IMR-90 (cell line): ENCODE results near the gene IL19. TPM values are rescaled to one million over a fixed set of nuclear protein-coding genes. Genes with fewer than 3 reads are reported as not detected.

Experiments
- ATAC-seq: fragments of 200-7000 bp; cut with Tn5 transposase; 2 replicates; pipeline ENCODE4 v1.9.1; 2020; ENCODE audit warnings: low read depth, mild to moderate bottlenecking, moderate library complexity
- BruUV-seq: library from RNA; stranded (reverse); fragments of 400-500 nt; replicated peaks from 2 replicates; lab custom pipeline; 2021; lab: Mats Ljungman, UMichigan
- CTCF ChIA-PET: fragments of 300-600 bp; formaldehyde crosslinking; extraction: SDS; loops from one replicate; lab custom pipeline; 2021; ENCODE audit warnings: antibody characterized with exemption; lab: Yijun Ruan, JAX
- POLR2A ChIA-PET: fragments of 300-600 bp; sonication (Branson Sonifier 250); formaldehyde crosslinking; loops from one replicate; lab custom pipeline; 2022; ENCODE audit warnings: antibody characterized with exemption; ENCODE audit not compliant: unreplicated experiment; lab: Charles Lee
- DNase-seq: peaks from one replicate; pipeline ENCODE4 v3.0.0; 2013
- H2AFZ ChIP-seq: replicated peaks from 2 replicates; pipeline ENCODE3; 2013; ENCODE audit warnings: low read length, mild to moderate bottlenecking; ENCODE audit not compliant: poor library complexity
- H2AK5ac ChIP-seq: 2 replicates; pipeline ENCODE4 v1.6.1; 2013; ENCODE audit warnings: low read depth, low read length, inconsistent platforms
- H2AK9ac ChIP-seq: replicated peaks from 2 replicates; pipeline ENCODE3; 2013; ENCODE audit warnings: mild to moderate bottlenecking, low read depth, low read length, moderate library complexity; ENCODE audit not compliant: poor library complexity
- H2BK120ac ChIP-seq: 2 replicates; pipeline ENCODE4 v1.6.1; 2013; ENCODE audit warnings: low read depth, low read length, inconsistent platforms
- H2BK15ac ChIP-seq: 3 replicates; pipeline ENCODE4 v1.6.1; 2013; ENCODE audit warnings: low read depth, low read length, inconsistent platforms
- H2BK20ac ChIP-seq: 2 replicates; pipeline ENCODE4 v1.6.1; 2013; ENCODE audit warnings: low read depth, mild to moderate bottlenecking, inconsistent platforms, low read length, moderate library complexity
- H2BK5ac ChIP-seq: 2 replicates; pipeline ENCODE4 v1.6.1; 2013; ENCODE audit warnings: mild to moderate bottlenecking, low read depth, low read length, inconsistent platforms; ENCODE audit not compliant: poor library complexity, severe bottlenecking
- H3K14ac ChIP-seq: replicated peaks from 2 replicates; pipeline ENCODE4 v1.6.1; 2013; ENCODE audit warnings: low read depth, low read length, inconsistent platforms
- H3K18ac ChIP-seq: 2 replicates; pipeline ENCODE4 v1.6.1; 2013; ENCODE audit warnings: low read depth, low read length, control low read depth
- H3K23ac ChIP-seq: 2 replicates; pipeline ENCODE4 v1.6.1; 2013; ENCODE audit warnings: low read depth, low read length, inconsistent platforms
- H3K27ac ChIP-seq: 2 replicates; pipeline ENCODE4 v1.5.1; 2013; ENCODE audit warnings: mild to moderate bottlenecking, control low read depth, low read length; ENCODE audit not compliant: insufficient read depth
- H3K27me3 ChIP-seq: 2 replicates; pipeline ENCODE4 v1.6.1; 2013; ENCODE audit warnings: low read length; ENCODE audit not compliant: control insufficient read depth, insufficient read depth
- H3K36me3 ChIP-seq: 2 replicates; pipeline ENCODE4 v1.6.1; 2013; ENCODE audit warnings: low read length, mixed read lengths; ENCODE audit not compliant: control insufficient read depth, insufficient read depth
- H3K4ac ChIP-seq: 2 replicates; pipeline ENCODE4 v1.6.1; 2013; ENCODE audit warnings: low read depth, low read length, inconsistent platforms
- H3K4me1 ChIP-seq: 2 replicates; pipeline ENCODE4 v1.6.1; 2013; ENCODE audit warnings: low read length, mixed read lengths; ENCODE audit not compliant: control insufficient read depth, insufficient read depth
- H3K4me2 ChIP-seq: 2 replicates; pipeline ENCODE4 v1.6.1; 2013; ENCODE audit warnings: low read depth, mild to moderate bottlenecking, control low read depth, low read length, moderate library complexity
- H3K4me3 ChIP-seq: 2 replicates; pipeline ENCODE4 v1.5.1; 2013; ENCODE audit warnings: low read depth, mild to moderate bottlenecking, control low read depth, low read length, moderate library complexity; ENCODE audit not compliant: insufficient read depth
- H3K56ac ChIP-seq: 2 replicates; pipeline ENCODE4 v1.6.1; 2013; ENCODE audit warnings: low read length, inconsistent platforms; ENCODE audit not compliant: insufficient read depth; ENCODE audit errors: extremely low read depth
- H3K79me1 ChIP-seq, 2 experiments: 2 replicates each; pipeline ENCODE4 v1.6.1; 2013; ENCODE audit warnings: low read length in 2 of 2, inconsistent platforms in 1 of 2, low read depth in 1 of 2
- H3K9ac ChIP-seq: 2 replicates; pipeline ENCODE4 v1.6.1; 2013; ENCODE audit warnings: low read depth, low read length, control low read depth
- H3K9me1 ChIP-seq: 2 replicates; pipeline ENCODE4 v1.6.1; 2013; ENCODE audit warnings: low read length, inconsistent platforms; ENCODE audit not compliant: insufficient read depth
- H3K9me3 ChIP-seq: 2 replicates; pipeline ENCODE4 v1.6.1; 2013; ENCODE audit warnings: low read length; ENCODE audit not compliant: control insufficient read depth, insufficient read depth
- H4K20me1 ChIP-seq: 2 replicates; pipeline ENCODE4 v1.6.1; 2013; ENCODE audit warnings: low read length, inconsistent platforms; ENCODE audit not compliant: insufficient read depth
- H4K5ac ChIP-seq: 2 replicates; pipeline ENCODE4 v1.6.1; 2013; ENCODE audit warnings: mild to moderate bottlenecking, low read depth, low read length, control low read depth
- H4K8ac ChIP-seq, 2 experiments: 2 replicates each; pipeline ENCODE4 v1.6.1; 2013; ENCODE audit warnings: low read depth in 2 of 2, low read length in 2 of 2, control low read depth in 1 of 2, inconsistent platforms in 1 of 2
- H4K91ac ChIP-seq: 2 replicates; pipeline ENCODE4 v1.6.1; 2013; ENCODE audit warnings: low read depth, low read length, inconsistent platforms; ENCODE audit not compliant: insufficient read depth
- CHD1 ChIP-seq: IDR thresholded peaks from 2 replicates; pipeline ENCODE4 v1.6.1; 2012; ENCODE audit warnings: low read depth, low read length, improper control_type of control experiment
- CTCF ChIP-seq: conservative IDR thresholded peaks from 2 replicates; pipeline ENCODE4 v1.5.1; 2012; ENCODE audit warnings: mild to moderate bottlenecking, low read depth, low read length, improper control_type of control experiment
- RAD21 ChIP-seq: IDR thresholded peaks from 2 replicates; pipeline ENCODE4 v1.6.1; 2012; ENCODE audit warnings: low read length, improper control_type of control experiment
- RFX5 ChIP-seq: IDR thresholded peaks from 2 replicates; pipeline ENCODE4 v1.8.0; 2012; ENCODE audit warnings: low read depth, mild to moderate bottlenecking, low read length, moderate library complexity
- USF2 ChIP-seq: fragments of 150-350 bp; IDR thresholded peaks from 2 replicates; pipeline ENCODE4 v1.6.1; 2017; ENCODE audit warnings: mild to moderate bottlenecking, antibody characterized with exemption, low read length, low read depth
- WGBS, 2 experiments: methylation state at CpG; one replicate each; pipeline versions ENCODE4 v1.1.5 to v1.1.7; 2013; ENCODE audit warnings: missing lambda C conversion rate in 2 of 2; ENCODE audit not compliant: insufficient read length in 1 of 2; ENCODE audit errors: extremely low coverage in 2 of 2; 5-methylcytosine and 5-hydroxymethylcytosine counted together
- dilution Hi-C: fragments of 300-500 bp; cut with HindIII; formaldehyde crosslinking; loops from one replicate; pipeline ENCODE4 v1.14.3; 2018; ENCODE audit warnings: low sequenced_read_pairs; ENCODE audit not compliant: unreplicated experiment
- in situ Hi-C: fragments of 300-500 bp; cut with MboI; formaldehyde crosslinking; loops from 3 replicates; pipeline ENCODE4 v1.14.3; 2019; ENCODE audit warnings: low sequenced_read_pairs, inconsistent platforms, mixed read lengths
- intact Hi-C: fragments of 100-400 bp; cut with micrococcal nuclease; formaldehyde crosslinking; loops from 2 replicates; pipeline ENCODE4 v1.10.0; 2022
- polyA plus RNA-seq, 3 experiments: library from polyadenylated mRNA; depleted of rRNA; stranded (reverse); fragments of >200 nt; gene quantifications; 2 replicates each; pipeline ENCODE4 v1.2.3, GENCODE V29; 2012; ENCODE audit warnings: low replicate concordance in 1 of 3
- total RNA-seq: library from RNA; depleted of rRNA; stranded (reverse); fragments of >200 nt; gene quantifications from 2 replicates; pipeline ENCODE4 v1.2.3, GENCODE V29; 2012

Gene IL19
- total and polyA plus RNA-seq, 2 of the 4 experiments (the other 2 are of a cell fraction): not detected

GRCh38 chr1:206841609-206842323 lies 71.2 kb downstream of the IL19 start:
- CTCF ChIA-PET: no interaction called here
- Histone ChIP-seq H3K27ac (no peak overlapping the region), H2BK20ac (no peak overlapping the region), H4K8ac (no peak overlapping the region), H3K4me2 (no peak overlapping the region), H3K14ac (no peak overlapping the region), H2AFZ (peak overlapping the region; percentile 23), H4K5ac (no peak overlapping the region), H3K36me3 (no peaks in the 10 kb centered on the region), H3K9me1 (peaks cover 11% of the 10 kb centered on the region), H2BK15ac (0 out of 3 replicates have a peak overlapping the region, but pooled peaks have one; percentile 80), H3K4ac (peak overlapping the region; percentile 21; the same call in 1 of the 2 replicates), H4K91ac (no peak overlapping the region), H3K18ac (no peak overlapping the region), H3K23ac (no peak overlapping the region), H3K79me1 (no peaks in the 10 kb centered on the region), H3K9ac (no peak overlapping the region), H3K4me1 (peaks cover 10% of the 10 kb centered on the region), H3K27me3 (peaks cover 2% of the 10 kb centered on the region; the same call in 1 of the 2 replicates), H2AK9ac (no peak overlapping the region), H2BK120ac (no peak overlapping the region), H2BK5ac (no peak overlapping the region), H3K9me3 (no peaks in the 10 kb centered on the region), H3K56ac (no peak overlapping the region), H4K20me1 (no peaks in the 10 kb centered on the region), H3K4me3 (no peak overlapping the region), H2AK5ac (peak overlapping the region; percentile 20; the same call in 1 of the 2 replicates)
- no TSS peak for BruUV-seq
- intact Hi-C loops: no loop called here
- dilution Hi-C loops: no loop called here
- ATAC-seq (no peak), DNase-seq (no peak)
- in situ Hi-C loops: no loop called here
- POLR2A ChIA-PET: no interaction called here
- TF ChIP-seq USF2 (no peak), RFX5 (no peak), CTCF (no peak), CHD1 (no peak), RAD21 (no peak)
- no CpG with 5 or more reads among the region's 7 CpGs for WGBS, 2 experiments
